ENCODE results near the gene TCEA3. TPM values are rescaled to one million over a fixed set of nuclear protein-coding genes. Genes with fewer than 3 reads are reported as not detected.

The TCEA3 gene
- total and polyA plus RNA-seq, 7 donors, result 70.2 to 301 (median 195) TPM

DNA sequence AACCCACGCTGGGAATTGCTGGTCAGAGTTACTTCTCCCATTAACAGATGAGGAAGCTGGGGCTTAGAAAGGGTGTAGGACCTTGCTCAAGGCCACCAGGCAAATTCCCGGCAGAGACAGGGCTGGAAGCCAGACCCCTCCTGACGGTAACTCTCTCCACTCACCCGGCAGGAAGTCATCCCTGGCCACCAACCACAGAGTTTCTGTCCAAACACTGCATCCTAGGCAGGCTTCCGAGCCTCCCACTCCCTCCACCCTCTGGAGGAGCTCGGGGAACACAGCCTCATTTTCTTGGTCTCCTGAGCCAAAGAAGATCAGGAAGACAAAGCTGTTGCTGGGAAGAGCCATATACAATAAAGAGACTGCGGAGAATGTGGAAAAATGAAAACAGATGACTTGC is 29.9 kb downstream of the TCEA3 start:
- 21 to 29% (median 23%) methylated on average over 7 of the region's 7 CpGs for WGBS, 3 donors
- peak; percentile 60 to 85 (median 71) for ATAC-seq
- Histone ChIP-seq H3K4me3 (no peak overlapping the region), H3K4me1 (peaks cover 26% of the 10 kb centered on the region), H3K36me3 (ENCODE audit: insufficient read depth in 1 of 2, low read depth in 1 of 2) (peaks cover 0 to 44% of the 10 kb centered on the region in 2 donors), H3K27me3 (ENCODE audit: insufficient read depth in 3 of 3, low read length in 2 of 3) (no peaks in the 10 kb centered on the region), H3K27ac (peak overlapping the region; percentile 67), H3K9me3 (no peaks in the 10 kb centered on the region)
- DNase-seq, result peak; percentile 90
- TF ChIP-seq, protein P1, sequence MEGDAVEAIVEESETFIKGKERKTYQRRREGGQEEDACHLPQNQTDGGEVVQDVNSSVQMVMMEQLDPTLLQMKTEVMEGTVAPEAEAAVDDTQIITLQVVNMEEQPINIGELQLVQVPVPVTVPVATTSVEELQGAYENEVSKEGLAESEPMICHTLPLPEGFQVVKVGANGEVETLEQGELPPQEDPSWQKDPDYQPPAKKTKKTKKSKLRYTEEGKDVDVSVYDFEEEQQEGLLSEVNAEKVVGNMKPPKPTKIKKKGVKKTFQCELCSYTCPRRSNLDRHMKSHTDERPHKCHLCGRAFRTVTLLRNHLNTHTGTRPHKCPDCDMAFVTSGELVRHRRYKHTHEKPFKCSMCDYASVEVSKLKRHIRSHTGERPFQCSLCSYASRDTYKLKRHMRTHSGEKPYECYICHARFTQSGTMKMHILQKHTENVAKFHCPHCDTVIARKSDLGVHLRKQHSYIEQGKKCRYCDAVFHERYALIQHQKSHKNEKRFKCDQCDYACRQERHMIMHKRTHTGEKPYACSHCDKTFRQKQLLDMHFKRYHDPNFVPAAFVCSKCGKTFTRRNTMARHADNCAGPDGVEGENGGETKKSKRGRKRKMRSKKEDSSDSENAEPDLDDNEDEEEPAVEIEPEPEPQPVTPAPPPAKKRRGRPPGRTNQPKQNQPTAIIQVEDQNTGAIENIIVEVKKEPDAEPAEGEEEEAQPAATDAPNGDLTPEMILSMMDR (IDR thresholded peaks at IDR 0.05), result no peak
- intact Hi-C loops (cut with DNase I), result no loop called here

DNA sequence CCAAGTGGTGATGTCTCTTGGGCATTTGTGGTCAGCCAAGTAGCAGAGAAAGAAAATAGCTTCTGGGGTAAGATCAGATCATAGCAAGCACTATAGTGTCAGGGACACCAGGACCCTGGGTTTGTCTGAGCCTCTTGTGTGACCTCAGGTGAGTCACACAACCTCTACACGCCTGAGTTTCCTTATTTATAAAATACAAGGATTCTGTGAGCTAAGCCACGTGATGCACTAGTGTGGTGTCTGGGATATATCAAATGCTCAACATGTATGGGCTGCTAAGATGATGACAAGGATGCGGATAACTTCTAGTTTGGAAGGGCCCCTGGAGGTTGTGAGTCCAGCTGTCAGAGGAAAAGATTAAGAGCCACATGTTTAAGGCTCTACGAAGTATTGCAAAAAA is 30.4 kb downstream of the TCEA3 start:
- no peaks in the 10 kb centered on the region for H3K27me3 ChIP-seq (ENCODE audit: insufficient read depth in 3 of 3, low read length in 2 of 3)
- intact Hi-C loops (cut with DNase I), result no loop called here
- no peak overlapping the region for H3K4me3 ChIP-seq
- peak overlapping the region; percentile 67 for H3K27ac ChIP-seq
- DNase-seq (no peak), ATAC-seq (peak in 3 of 4 donors; percentile 7 to 20 (median 10))
- H3K36me3 ChIP-seq (ENCODE audit: insufficient read depth in 1 of 2, low read depth in 1 of 2), result peaks cover 0 to 44% of the 10 kb centered on the region in 2 donors
- no peaks in the 10 kb centered on the region for H3K9me3 ChIP-seq
- H3K4me1 ChIP-seq, result peaks cover 26% of the 10 kb centered on the region
- WGBS, 3 donors, result 73 to 81% (median 76%) methylated on average over 4 of the region's 4 CpGs
- TF ChIP-seq, protein P1 (IDR thresholded peaks at IDR 0.05), result no peak

DNA sequence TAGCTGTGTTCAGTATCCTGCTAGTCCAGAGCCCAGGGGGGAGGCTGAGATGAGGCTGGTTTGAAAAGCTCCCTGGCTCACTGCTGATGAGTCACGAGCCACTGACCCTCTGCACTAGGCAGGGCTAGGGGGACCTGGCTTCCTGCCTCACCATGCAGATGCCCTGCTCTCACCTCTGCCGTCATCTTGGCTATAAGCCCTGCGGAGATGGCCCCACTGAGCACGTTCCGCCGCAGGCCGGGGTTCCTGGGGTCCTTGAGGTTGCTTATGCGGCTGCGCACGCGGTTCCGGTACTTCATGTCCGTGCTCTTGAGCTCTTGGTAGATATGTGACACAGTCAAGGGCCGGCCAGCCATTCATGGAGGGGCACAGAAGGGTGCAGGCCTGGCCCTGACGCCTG is 30.8 kb downstream of the TCEA3 start:
- Histone ChIP-seq H3K4me3 (no peak overlapping the region), H3K9me3 (no peaks in the 10 kb centered on the region), H3K36me3 (ENCODE audit: insufficient read depth in 1 of 2, low read depth in 1 of 2) (peaks cover 0 to 44% of the 10 kb centered on the region in 2 donors), H3K4me1 (peaks cover 24% of the 10 kb centered on the region), H3K27ac (peak overlapping the region; percentile 67), H3K27me3 (ENCODE audit: insufficient read depth in 3 of 3, low read length in 2 of 3) (no peaks in the 10 kb centered on the region)
- TF ChIP-seq, protein P1 (IDR thresholded peaks at IDR 0.05), result no peak
- DNase-seq, result peak; percentile 74 to 75
- intact Hi-C loops (cut with DNase I), result no loop called here
- 84 to 93% (median 86%) methylated on average over 15 of the region's 15 CpGs for WGBS, 3 donors
- ATAC-seq, result peak in 3 of 4 donors; percentile 50 to 57 (median 53)

DNA sequence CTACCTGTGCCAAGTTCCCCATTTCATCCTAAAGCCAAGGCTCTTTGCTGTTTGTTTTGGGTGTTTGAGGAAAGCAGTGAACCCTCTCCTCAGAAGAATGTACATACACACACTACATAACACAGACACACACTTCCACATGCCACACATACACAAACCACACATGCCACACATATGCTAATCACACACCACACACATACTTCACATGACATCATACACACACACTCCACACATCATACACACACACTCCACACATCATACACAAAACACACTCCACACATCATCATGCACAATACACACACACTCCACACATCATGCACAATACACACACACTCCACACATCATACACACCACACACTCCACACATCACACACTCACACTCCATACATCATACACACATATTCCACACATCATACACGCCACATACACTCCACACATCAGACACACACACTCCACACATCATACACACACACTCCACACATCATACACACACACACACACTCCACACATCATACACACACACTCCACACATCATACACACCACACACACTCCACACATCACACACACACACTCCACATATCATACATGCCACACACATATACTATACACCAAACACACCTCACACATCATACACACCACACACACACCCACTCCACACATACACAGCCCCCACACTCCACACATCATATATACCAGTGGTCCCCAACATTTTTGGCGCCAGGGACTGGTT is 32.3 kb downstream of the TCEA3 start:
- TF ChIP-seq, protein P1 (IDR thresholded peaks at IDR 0.05), result no peak
- no peaks in the 10 kb centered on the region for H3K27me3 ChIP-seq (ENCODE audit: insufficient read depth in 3 of 3, low read length in 2 of 3)
- H3K4me3 ChIP-seq, result no peak overlapping the region
- peak in 1 of 4 donors; percentile 26 for ATAC-seq
- 75 to 87% (median 84%) methylated on average over 2 of the region's 2 CpGs for WGBS, 3 donors
- H3K36me3 ChIP-seq (ENCODE audit: insufficient read depth in 1 of 2, low read depth in 1 of 2), result peaks cover 0 to 45% of the 10 kb centered on the region in 2 donors
- no peak for DNase-seq
- no peak overlapping the region for H3K27ac ChIP-seq
- H3K9me3 ChIP-seq, result no peaks in the 10 kb centered on the region
- peaks cover 12% of the 10 kb centered on the region for H3K4me1 ChIP-seq
- intact Hi-C loops (cut with DNase I), result no loop called here

All from psoas muscle (tissue), 8 donors.